GM12878 (cell line): ENCODE measurements around the gene GDNF. TPM values are rescaled to one million over a fixed set of nuclear protein-coding genes. Genes with fewer than 3 reads are reported as not detected.

Experiments
- ATAC-seq: fragments of 200-7000 bp; cut with Tn5 transposase; 3 replicates; pipeline ENCODE4 v1.9.1; 2020; ENCODE audit warnings: mild to moderate bottlenecking, moderate library complexity
- BruUV-seq: library from RNA; stranded (reverse); fragments of 400-500 nt; replicated peaks from 2 replicates; lab custom pipeline; 2021; lab: Mats Ljungman, UMichigan
- CTCF ChIA-PET: fragments of 300-600 bp; sonication (Branson Sonifier 250); formaldehyde crosslinking; extraction: SDS; loops from one replicate; lab custom pipeline; 2021; ENCODE audit warnings: inconsistent platforms; lab: Yijun Ruan, JAX
- POLR2A ChIA-PET: fragments of 350-600 bp; formaldehyde crosslinking; extraction: SDS; loops from one replicate; lab custom pipeline; 2021; ENCODE audit warnings: inconsistent platforms; lab: Charles Lee
- RAD21 ChIA-PET: fragments of 300-600 bp; sonication (Branson Sonifier 250); formaldehyde crosslinking; loops from one replicate; lab custom pipeline; 2023; ENCODE audit warnings: antibody characterized with exemption; ENCODE audit not compliant: unreplicated experiment; lab: Charles Lee
- SMC1A ChIA-PET: fragments of 300-600 bp; sonication (Branson Sonifier 250); formaldehyde crosslinking; loops from one replicate; lab custom pipeline; 2023; ENCODE audit not compliant: unreplicated experiment, uncharacterized antibody; lab: Charles Lee
- DNase-seq: peaks from one replicate; pipeline ENCODE4 v3.0.0-alpha.2; 2011; ENCODE audit warnings: low read depth, low spot score
- FAIRE-seq: peaks from 3 replicates; lab custom pipeline; 2011; peaks lifted over from hg19 to GRCh38; lab: Jason Lieb, UNC
- H2AFZ ChIP-seq: 2 replicates; pipeline ENCODE4 v1.6.0; 2011; ENCODE audit warnings: low read depth, low read length, control low read depth; ENCODE audit not compliant: control insufficient read depth
- H3K27ac ChIP-seq: 2 replicates; pipeline ENCODE4 v1.5.1; 2011; ENCODE audit warnings: control low read depth; ENCODE audit not compliant: control insufficient read depth, insufficient read depth
- H3K27me3 ChIP-seq, 2 experiments: replicated peaks in 1 of 2; 2 replicates each; pipeline versions ENCODE4 v1.6.0 to v1.6.1; 2011; ENCODE audit warnings: low read length in 1 of 2; ENCODE audit not compliant: control insufficient read depth in 2 of 2, insufficient read depth in 2 of 2
- H3K36me3 ChIP-seq, 2 experiments: 2 replicates each; pipeline ENCODE4 v1.5.1; 2011; ENCODE audit warnings: low read length in 1 of 2; ENCODE audit not compliant: control insufficient read depth in 2 of 2, insufficient read depth in 2 of 2
- H3K4me1 ChIP-seq: 2 replicates; pipeline ENCODE4 v1.6.1; 2011; ENCODE audit warnings: mild to moderate bottlenecking, low read length, moderate library complexity, mixed read lengths; ENCODE audit not compliant: control insufficient read depth, insufficient read depth
- H3K4me2 ChIP-seq: 2 replicates; pipeline ENCODE4 v1.6.0; 2011; ENCODE audit warnings: control low read depth; ENCODE audit not compliant: control insufficient read depth, insufficient read depth
- H3K4me3 ChIP-seq: fragments of 200-600 bp; sonication (generic); 2 replicates; pipeline ENCODE4 v1.5.1; 2016
- H3K79me2 ChIP-seq: 2 replicates; pipeline ENCODE4 v1.6.0; 2011; ENCODE audit warnings: low read length; ENCODE audit not compliant: control insufficient read depth, insufficient read depth
- H3K9ac ChIP-seq: 2 replicates; pipeline ENCODE4 v1.8.0; 2011; ENCODE audit warnings: low read length, control low read depth, mixed read lengths; ENCODE audit not compliant: control insufficient read depth, insufficient read depth
- H3K9me3 ChIP-seq: replicated peaks from 3 replicates; pipeline ENCODE4 v1.5.1; 2011; ENCODE audit warnings: mild to moderate bottlenecking, low read length; ENCODE audit not compliant: control insufficient read depth, insufficient read depth
- H4K20me1 ChIP-seq: 2 replicates; pipeline ENCODE4 v1.6.0; 2011; ENCODE audit not compliant: control insufficient read depth, insufficient read depth
- CBFB ChIP-seq: IDR thresholded peaks from 2 replicates; pipeline ENCODE4 v1.6.1; 2016; ENCODE audit warnings: antibody characterized with exemption, low read depth
- CBX3 ChIP-seq: fragments of 200-600 bp; sonication (generic); IDR thresholded peaks from 2 replicates; pipeline ENCODE4 v1.6.1; 2016; ENCODE audit warnings: low read depth, borderline replicate concordance
- EP300 ChIP-seq, 2 experiments: fragments of 150-350 bp in 1 of 2; IDR thresholded peaks; 2 replicates each; pipeline ENCODE4 v1.6.1; 2011 to 2012; ENCODE audit warnings: low read depth in 2 of 2, low read length in 2 of 2, borderline replicate concordance in 1 of 2, improper control_type of control experiment in 1 of 2, inconsistent platforms in 1 of 2; ENCODE audit not compliant: control insufficient read depth in 1 of 2
- MEF2B ChIP-seq: fragments of 450-650 bp; IDR thresholded peaks from 2 replicates; pipeline ENCODE4 v1.6.1; 2018; ENCODE audit warnings: mild to moderate bottlenecking, moderate library complexity; ENCODE audit not compliant: partially characterized antibody, poor library complexity, severe bottlenecking
- RELA ChIP-seq: fragments of 450-650 bp; IDR thresholded peaks from 2 replicates; pipeline ENCODE4 v1.8.0; 2014; ENCODE audit warnings: borderline replicate concordance; ENCODE audit not compliant: partially characterized antibody
- SREBF2 ChIP-seq: IDR thresholded peaks from 2 replicates; pipeline ENCODE4 v1.6.1; 2012; ENCODE audit warnings: mild to moderate bottlenecking, low read length
- YBX1 ChIP-seq: fragments of 450-650 bp; IDR thresholded peaks from 2 replicates; pipeline ENCODE4 v1.6.1; 2016; ENCODE audit warnings: antibody characterized with exemption
- WGBS: methylation state at CpG from one replicate; pipeline ENCODE4 v1.1.6; 2016; ENCODE audit warnings: low lambda C conversion rate; ENCODE audit not compliant: insufficient replicate concordance, insufficient coverage; ENCODE audit errors: missing lambda C conversion rate; 5-methylcytosine and 5-hydroxymethylcytosine counted together
- in situ Hi-C: fragments of 300-500 bp; cut with MboI; formaldehyde crosslinking; loops from 9 replicates; pipeline ENCODE4 v1.14.3; 2018; ENCODE audit warnings: mixed read lengths
- intact Hi-C: fragments of 100-400 bp; cut with micrococcal nuclease; formaldehyde crosslinking; loops from one replicate; pipeline ENCODE4 v1.14.2; 2022; ENCODE audit not compliant: unreplicated experiment
- polyA plus RNA-seq, 11 experiments: library from polyadenylated mRNA; depleted of rRNA in 4 of 11; unstranded in 6 of 11; stranded (reverse) in 5 of 11; fragments of >200 nt; fragmentation: Nextera tagmentation in 4 of 11; fragmentation: Illumina TruSeq in 1 of 11; extraction: Ambion mirVana in 4 of 11; extraction: Trizol in 1 of 11; gene quantifications; 1 replicate in 1 of 11; 2 replicates in 10 of 11; pipeline versions ENCODE4 v1.2.1 to v1.2.3, GENCODE V29; 2011 to 2016; ENCODE audit warnings: inconsistent platforms in 2 of 11, missing spikeins in 2 of 11, low read depth in 1 of 11
- total RNA-seq, 4 experiments: library from RNA; depleted of rRNA in 3 of 4; stranded (reverse); fragments of >200 nt in 3 of 4; fragmentation: Illumina TruSeq in 1 of 4; extraction: Trizol in 1 of 4; gene quantifications; 2 replicates each; pipeline versions ENCODE4 v1.2.1 to v1.2.3, GENCODE V29; 2013 to 2021

GDNF gene
- total and polyA plus RNA-seq, 10 of the 15 experiments (the other 5 are each of a cell fraction or from before 2014, with no cell fraction given) = not detected

DNA sequence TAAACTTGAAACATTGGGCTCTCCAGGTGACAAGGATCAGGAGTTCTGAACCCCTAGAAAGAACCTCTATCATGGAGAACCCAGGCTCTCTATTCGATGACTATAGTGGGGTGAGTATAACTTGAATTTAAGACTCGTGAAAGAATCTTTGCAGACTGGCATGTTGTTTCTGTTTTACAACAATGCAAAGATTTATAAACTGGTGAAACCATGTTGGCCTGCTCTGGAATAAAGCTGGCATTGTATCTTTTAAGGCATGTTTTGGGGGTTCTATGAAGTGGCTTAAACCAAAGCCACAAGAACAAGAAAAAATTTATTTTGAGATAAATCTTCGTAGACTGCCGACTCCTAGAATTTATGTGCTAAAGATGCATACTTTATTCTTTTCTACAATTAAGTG is 9.8 kb upstream of the GDNF start:
- no peak overlapping the region for H3K9ac ChIP-seq
- TF ChIP-seq CBFB = no peak
- TF ChIP-seq SREBF2 = no peak
- no peak for TF ChIP-seq RELA
- TF ChIP-seq MEF2B = no peak
- no peak for TF ChIP-seq CBX3
- TF ChIP-seq EP300 (IDR thresholded peaks at IDR 0.05; ENCODE audit: borderline replicate concordance in 1 of 2, control insufficient read depth in 1 of 2, low read depth in 2 of 2, low read length in 2 of 2) = no peak
- TF ChIP-seq YBX1 = no peak
- no peaks in the 10 kb centered on the region for H4K20me1 ChIP-seq
- RAD21 ChIA-PET = interaction anchor here (1.2 kb wide), 1 partner anchor 8 kb away, joined by 4 read pairs; no protein-coding TSS in a partner anchor
- DNase-seq = no peak
- no peak overlapping the region for H2AFZ ChIP-seq
- no peaks in the 10 kb centered on the region for H3K36me3 ChIP-seq
- intact Hi-C loops (no loop called here), in situ Hi-C loops (no loop called here)
- POLR2A ChIA-PET = no interaction called here
- peaks cover 8% of the 10 kb centered on the region for H3K4me1 ChIP-seq
- H3K27ac ChIP-seq = no peak overlapping the region
- H3K4me3 ChIP-seq = no peak overlapping the region
- no peak for ATAC-seq
- CTCF ChIA-PET = interaction anchor here (0.7 to 2.2 kb wide), 4 partner anchors 25 to 592 kb away, joined by 3 to 7 read pairs (median 4); no protein-coding TSS in a partner anchor
- SMC1A ChIA-PET = interaction anchor here (1.1 to 1.6 kb wide), 2 partner anchors 9 to 10 kb away, joined by 3 to 5 read pairs; no protein-coding TSS in a partner anchor
- H3K79me2 ChIP-seq = no peaks in the 10 kb centered on the region
- 75% methylated on average over 4 of the region's 4 CpGs for WGBS
- FAIRE-seq = no peak
- no peak overlapping the region for H3K4me2 ChIP-seq
- BruUV-seq = no TSS peak
- no peaks in the 10 kb centered on the region; the same call in 2 of the 3 replicates for H3K9me3 ChIP-seq
- no peaks in the 10 kb centered on the region for H3K27me3 ChIP-seq
